ENCODE data around the gene PIGT. TPM values are rescaled to one million over a fixed set of nuclear protein-coding genes. Genes with fewer than 3 reads are reported as not detected.
A peak's percentile ranks its signal among the peaks of the same experiment; 100 is the strongest.

The PIGT gene
- polyA plus RNA-seq, 1 experiment = 114 TPM

DNA sequence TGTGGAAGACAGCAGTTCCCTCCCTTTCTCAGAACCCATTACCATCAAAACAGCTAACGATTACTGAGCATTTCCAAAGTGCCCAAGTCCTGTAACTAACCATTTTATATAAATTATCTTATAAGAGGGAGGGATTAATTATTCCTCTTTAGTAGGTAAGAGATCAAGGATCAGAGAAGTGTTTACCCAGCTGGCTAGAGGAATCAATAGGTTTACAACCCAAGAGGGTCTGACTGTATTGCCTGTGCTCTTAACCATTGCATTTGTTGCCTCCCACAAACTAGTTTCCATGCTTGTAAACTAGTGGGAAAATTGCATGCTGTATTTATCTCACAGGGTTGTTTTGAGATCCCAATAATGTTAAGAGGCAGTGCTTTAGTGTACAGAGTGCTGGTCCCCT lies 11.5 kb upstream of the PIGT start:
- Histone ChIP-seq H3K27ac (ENCODE audit: low read depth, low read length) (no peak overlapping the region), H3K4me3 (ENCODE audit: low read depth, low read length) (no peak overlapping the region), H3K27me3 (ENCODE audit: control insufficient read depth, insufficient read depth, low read length) (no peaks in the 10 kb centered on the region), H3K9me3 (ENCODE audit: control insufficient read depth, insufficient read depth, low read length) (peaks cover 8% of the 10 kb centered on the region)
- ChIA-PET CTCF (interaction anchor here (0.6 to 3.9 kb wide), 6 partner anchors 31 to 618 kb away, joined by 3 to 31 read pairs (median 3); no protein-coding TSS in a partner anchor), POLR2A (interaction anchor here (1.3 kb wide), 1 partner anchor 42 kb away, joined by 6 read pairs; the partner anchor contains the start of gene SYS1)
- no peak for TF ChIP-seq CTCF (IDR thresholded peaks at IDR 0.05; ENCODE audit: low read depth, low read length)
- DNase-seq (ENCODE audit: low read depth, low spot score) = no peak

- no peak for TF ChIP-seq CTCF (IDR thresholded peaks at IDR 0.05; ENCODE audit: low read depth, low read length)
- Histone ChIP-seq H3K27me3 (ENCODE audit: control insufficient read depth, insufficient read depth, low read length) (no peaks in the 10 kb centered on the region), H3K27ac (ENCODE audit: low read depth, low read length) (no peak overlapping the region), H3K4me3 (ENCODE audit: low read depth, low read length) (peak overlapping the region; percentile 70), H3K9me3 (ENCODE audit: control insufficient read depth, insufficient read depth, low read length) (peaks cover 3% of the 10 kb centered on the region)
- CTCF ChIA-PET = interaction anchor here (1.3 to 3.9 kb wide), 2 partner anchors 31 to 32 kb away, joined by 4 to 31 read pairs; no protein-coding TSS in a partner anchor
- POLR2A ChIA-PET = interaction anchor here (1.3 kb wide), 1 partner anchor 43 kb away, joined by 6 read pairs; the partner anchor contains the start of gene SYS1
- DNase-seq (ENCODE audit: low read depth, low spot score) = no peak
Observed at GRCh38 chr20:45405571-45406259, 10.2 kb upstream of the PIGT start.

GRCh38 chr20:45406260-45407066 lies 9.5 kb upstream of the PIGT start:
- H3K27ac ChIP-seq (ENCODE audit: low read depth, low read length) = no peak overlapping the region
- no peaks in the 10 kb centered on the region for H3K27me3 ChIP-seq (ENCODE audit: control insufficient read depth, insufficient read depth, low read length)
- TF ChIP-seq CTCF (IDR thresholded peaks at IDR 0.05; ENCODE audit: low read depth, low read length) = no peak
- H3K9me3 ChIP-seq (ENCODE audit: control insufficient read depth, insufficient read depth, low read length) = no peaks in the 10 kb centered on the region
- CTCF ChIA-PET = interaction anchor here (0.9 to 2.3 kb wide), 5 partner anchors 12 to 70 kb away, joined by 3 to 14 read pairs (median 4); partner anchors contain the start of gene SYS1
- no peak for DNase-seq (ENCODE audit: low read depth, low spot score)
- POLR2A ChIA-PET = interaction anchor here (0.8 to 1.5 kb wide), 2 partner anchors 30 to 44 kb away, joined by 3 to 4 read pairs; partner anchors contain the start of gene SYS1
- H3K4me3 ChIP-seq (ENCODE audit: low read depth, low read length) = peak overlapping the region; percentile 70

GRCh38 chr20:45407067-45407745 lies 8.7 kb upstream of the PIGT start:
- TF ChIP-seq CTCF (IDR thresholded peaks at IDR 0.05; ENCODE audit: low read depth, low read length) = no peak
- no peaks in the 10 kb centered on the region for H3K9me3 ChIP-seq (ENCODE audit: control insufficient read depth, insufficient read depth, low read length)
- no peak for DNase-seq (ENCODE audit: low read depth, low spot score)
- CTCF ChIA-PET = interaction anchor here (0.6 to 2.3 kb wide), 6 partner anchors 11 to 253 kb away, joined by 3 to 14 read pairs (median 4); partner anchors contain the start of gene SYS1
- no peaks in the 10 kb centered on the region for H3K27me3 ChIP-seq (ENCODE audit: control insufficient read depth, insufficient read depth, low read length)
- H3K4me3 ChIP-seq (ENCODE audit: low read depth, low read length) = peak overlapping the region; percentile 70
- POLR2A ChIA-PET = interaction anchor here (0.8 to 1.5 kb wide), 2 partner anchors 29 to 44 kb away, joined by 3 to 4 read pairs; partner anchors contain the start of gene SYS1
- no peak overlapping the region for H3K27ac ChIP-seq (ENCODE audit: low read depth, low read length)

Data from AG04450 (cell line).